ENCODE data around the gene GDI2. TPM values are rescaled to one million over a fixed set of nuclear protein-coding genes. Genes with fewer than 3 reads are reported as not detected.
"Not testable (repeated sequence)": the region's sequence is repeated elsewhere in the genome, so short reads cannot be mapped to it uniquely, and the experiment has no call there.

Gene GDI2
- total RNA-seq, 1 experiment from 2014 or later, result 200 TPM

GRCh38 chr10:5779730-5780129, 33.5 kb downstream of the GDI2 start:
- Mint-ChIP-seq H3K36me3 (ENCODE audit: insufficient read depth, unreplicated experiment) (peaks cover 82% of the 10 kb centered on the region), H3K27me3 (ENCODE audit: insufficient read depth, unreplicated experiment) (no peaks in the 10 kb centered on the region), H3K27ac (ENCODE audit: low read depth, unreplicated experiment) (no peak overlapping the region), H3K9me3 (ENCODE audit: unreplicated experiment) (no peaks in the 10 kb centered on the region), H3K4me1 (ENCODE audit: insufficient read depth, unreplicated experiment) (peaks cover 8% of the 10 kb centered on the region), H3K4me3 (ENCODE audit: unreplicated experiment) (no peak overlapping the region)
- BruUV-seq (replicated peaks), result no TSS peak
- intact Hi-C loops (cut with micrococcal nuclease), result no loop called here
- DNase-seq (ENCODE audit: unreplicated experiment), result no peak
- ChIA-PET CTCF (interaction anchor here (0.6 to 1.0 kb wide), 2 partner anchors 20 to 52 kb away, joined by 3 read pairs; no protein-coding TSS in a partner anchor), POLR2A (no interaction called here)
- TF ChIP-seq, protein P1, sequence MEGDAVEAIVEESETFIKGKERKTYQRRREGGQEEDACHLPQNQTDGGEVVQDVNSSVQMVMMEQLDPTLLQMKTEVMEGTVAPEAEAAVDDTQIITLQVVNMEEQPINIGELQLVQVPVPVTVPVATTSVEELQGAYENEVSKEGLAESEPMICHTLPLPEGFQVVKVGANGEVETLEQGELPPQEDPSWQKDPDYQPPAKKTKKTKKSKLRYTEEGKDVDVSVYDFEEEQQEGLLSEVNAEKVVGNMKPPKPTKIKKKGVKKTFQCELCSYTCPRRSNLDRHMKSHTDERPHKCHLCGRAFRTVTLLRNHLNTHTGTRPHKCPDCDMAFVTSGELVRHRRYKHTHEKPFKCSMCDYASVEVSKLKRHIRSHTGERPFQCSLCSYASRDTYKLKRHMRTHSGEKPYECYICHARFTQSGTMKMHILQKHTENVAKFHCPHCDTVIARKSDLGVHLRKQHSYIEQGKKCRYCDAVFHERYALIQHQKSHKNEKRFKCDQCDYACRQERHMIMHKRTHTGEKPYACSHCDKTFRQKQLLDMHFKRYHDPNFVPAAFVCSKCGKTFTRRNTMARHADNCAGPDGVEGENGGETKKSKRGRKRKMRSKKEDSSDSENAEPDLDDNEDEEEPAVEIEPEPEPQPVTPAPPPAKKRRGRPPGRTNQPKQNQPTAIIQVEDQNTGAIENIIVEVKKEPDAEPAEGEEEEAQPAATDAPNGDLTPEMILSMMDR (IDR thresholded peaks at IDR 0.05; ENCODE audit: unreplicated experiment), result no peak

GRCh38 chr10:5777758-5778157, 35.5 kb downstream of the GDI2 start:
- POLR2A ChIA-PET; CTCF ChIA-PET; H3K27ac Mint-ChIP-seq (ENCODE audit: low read depth, unreplicated experiment); H3K9me3 Mint-ChIP-seq (ENCODE audit: unreplicated experiment); DNase-seq (ENCODE audit: unreplicated experiment); H3K27me3 Mint-ChIP-seq (ENCODE audit: insufficient read depth, unreplicated experiment); BruUV-seq (replicated peaks); H3K4me3 Mint-ChIP-seq (ENCODE audit: unreplicated experiment); intact Hi-C loops (cut with micrococcal nuclease); H3K4me1 Mint-ChIP-seq (ENCODE audit: insufficient read depth, unreplicated experiment): not testable (repeated sequence)
- peaks cover 77% of the 10 kb centered on the region for H3K36me3 Mint-ChIP-seq (ENCODE audit: insufficient read depth, unreplicated experiment)

DNA sequence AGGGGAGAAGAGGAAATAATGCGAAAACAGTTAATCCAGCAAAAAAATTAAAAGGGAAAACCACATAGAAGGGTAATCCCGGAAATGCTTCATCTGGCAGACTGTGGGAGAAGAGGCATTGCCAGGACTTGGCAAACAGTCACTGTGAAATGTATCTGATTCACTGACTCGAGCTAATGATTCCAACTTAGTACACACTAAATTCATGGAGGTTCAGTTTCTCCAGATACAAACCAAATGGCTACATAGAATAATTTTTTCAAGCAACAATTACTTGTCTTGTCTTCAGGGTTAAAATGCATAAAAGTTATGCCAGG, 36.4 kb downstream of the GDI2 start:
- peak; percentile 38 for DNase-seq (ENCODE audit: unreplicated experiment)
- H3K4me3 Mint-ChIP-seq (ENCODE audit: unreplicated experiment), result no peak overlapping the region
- H3K4me1 Mint-ChIP-seq (ENCODE audit: insufficient read depth, unreplicated experiment), result peaks cover 8% of the 10 kb centered on the region
- peak overlapping the region; percentile 57 for H3K27ac Mint-ChIP-seq (ENCODE audit: low read depth, unreplicated experiment)
- H3K9me3 Mint-ChIP-seq (ENCODE audit: unreplicated experiment), result no peaks in the 10 kb centered on the region
- intact Hi-C loops (cut with micrococcal nuclease), result no loop called here
- TF ChIP-seq, protein P1 (IDR thresholded peaks at IDR 0.05; ENCODE audit: unreplicated experiment), result no peak
- CTCF ChIA-PET, result interaction anchor here (1.6 kb wide), 1 partner anchor 12 kb away, joined by 4 read pairs; no protein-coding TSS in a partner anchor
- peaks cover 76% of the 10 kb centered on the region for H3K36me3 Mint-ChIP-seq (ENCODE audit: insufficient read depth, unreplicated experiment)
- POLR2A ChIA-PET, result no interaction called here
- BruUV-seq (replicated peaks), result no TSS peak
- no peaks in the 10 kb centered on the region for H3K27me3 Mint-ChIP-seq (ENCODE audit: insufficient read depth, unreplicated experiment)

- ChIA-PET CTCF (interaction anchor here (1.2 to 1.6 kb wide), 2 partner anchors 13 to 93 kb away, joined by 4 read pairs; no protein-coding TSS in a partner anchor), POLR2A (no interaction called here)
- Mint-ChIP-seq H3K4me3 (ENCODE audit: unreplicated experiment) (no peak overlapping the region), H3K9me3 (ENCODE audit: unreplicated experiment) (no peaks in the 10 kb centered on the region), H3K36me3 (ENCODE audit: insufficient read depth, unreplicated experiment) (peaks cover 76% of the 10 kb centered on the region), H3K27ac (ENCODE audit: low read depth, unreplicated experiment) (peak overlapping the region; percentile 57), H3K4me1 (ENCODE audit: insufficient read depth, unreplicated experiment) (peaks cover 8% of the 10 kb centered on the region), H3K27me3 (ENCODE audit: insufficient read depth, unreplicated experiment) (no peaks in the 10 kb centered on the region)
- TF ChIP-seq, protein P1 (IDR thresholded peaks at IDR 0.05; ENCODE audit: unreplicated experiment), result no peak
- no peak for DNase-seq (ENCODE audit: unreplicated experiment)
- intact Hi-C loops (cut with micrococcal nuclease), result no loop called here
- BruUV-seq (replicated peaks), result no TSS peak
These were observed 36.9 kb downstream of the GDI2 start for GRCh38 chr10:5776136-5776880.
